DMS153 (cell line): ENCODE results near the gene LMX1A.

ENCODE experiments used
- DNase-seq: peaks from one replicate; lab custom pipeline; 2025; lab: John Stamatoyannopoulos, UW

LMX1A gene

GRCh38 chr1:165162671-165163241 is 193.8 kb downstream of the LMX1A start:
- peak; percentile 91 for DNase-seq

- DNase-seq: no peak
Observed at GRCh38 chr1:165161130-165161529, 195.4 kb downstream of the LMX1A start.

GRCh38 chr1:165153182-165153581 is 203.3 kb downstream of the LMX1A start:
- no peak for DNase-seq

GRCh38 chr1:165152727-165153126 is 203.8 kb downstream of the LMX1A start:
- DNase-seq: peak; percentile 53

- DNase-seq: no peak
Observed at GRCh38 chr1:165152109-165152508, 204.4 kb downstream of the LMX1A start.
